SKM-1 (cell line): ENCODE data around the gene API5.
"Not testable (repeated sequence)": the region's sequence is repeated elsewhere in the genome, so short reads cannot be mapped to it uniquely, and the experiment has no call there.

Experiments used
- DNase-seq: peaks from one replicate; lab custom pipeline; 2025; ENCODE audit not compliant: unreplicated experiment; lab: John Stamatoyannopoulos, UW

The API5 gene

GRCh38 chr11:43311791-43312607 lies at the start of gene API5:
Gene API5, plus strand, starts transcription at chr11:43311996. Its CDS starts 132 bp downstream, at chr11:43312128.
- peak; percentile 92 for DNase-seq

GRCh38 chr11:43267856-43268580 lies 43.8 kb upstream of the API5 start:
- DNase-seq = no peak

- DNase-seq = no peak
Observed at GRCh38 chr11:43268786-43269185, 43.0 kb upstream of the API5 start.

GRCh38 chr11:43269254-43269918 lies 42.4 kb upstream of the API5 start:
- no peak for DNase-seq

GRCh38 chr11:43270468-43270867 lies 41.3 kb upstream of the API5 start:
- no peak for DNase-seq

- DNase-seq = no peak
Observed at GRCh38 chr11:43278193-43278956, 33.4 kb upstream of the API5 start.

- DNase-seq = peak; percentile 7
Observed at GRCh38 chr11:43282607-43283440, 29.0 kb upstream of the API5 start.

- DNase-seq = no peak
Observed at GRCh38 chr11:43285826-43286225, 26.0 kb upstream of the API5 start.

- DNase-seq = no peak
Observed at GRCh38 chr11:43289368-43289767, 22.4 kb upstream of the API5 start.

- no peak for DNase-seq
Observed at GRCh38 chr11:43298397-43298796, 13.4 kb upstream of the API5 start.

GRCh38 chr11:43315966-43316365 lies 4.2 kb downstream of the API5 start:
- DNase-seq = no peak

GRCh38 chr11:43316451-43316850 lies 4.7 kb downstream of the API5 start:
- no peak for DNase-seq

- no peak for DNase-seq
Observed at GRCh38 chr11:43327987-43328386, 16.2 kb downstream of the API5 start.

- DNase-seq = no peak
Observed at GRCh38 chr11:43328482-43328881, 16.7 kb downstream of the API5 start.

GRCh38 chr11:43341159-43341558 lies 29.4 kb downstream of the API5 start:
- DNase-seq = no peak

GRCh38 chr11:43351426-43351825 lies 39.6 kb downstream of the API5 start:
- not testable (repeated sequence) for DNase-seq

- no peak for DNase-seq
Observed at GRCh38 chr11:43354311-43354710, 42.5 kb downstream of the API5 start.

- no peak for DNase-seq
Observed at GRCh38 chr11:43356336-43356735, 44.5 kb downstream of the API5 start.

- DNase-seq = no peak
Observed at GRCh38 chr11:43358279-43358800, 46.5 kb downstream of the API5 start.
